ENCODE results near the gene OR2G2. TPM values are rescaled to one million over a fixed set of nuclear protein-coding genes. Genes with fewer than 3 reads are reported as not detected.

Gene OR2G2
- total and polyA plus RNA-seq, 2 donors (not counting 3 experiments of a cell fraction or from before 2014, with no cell fraction given), result not detected

DNA sequence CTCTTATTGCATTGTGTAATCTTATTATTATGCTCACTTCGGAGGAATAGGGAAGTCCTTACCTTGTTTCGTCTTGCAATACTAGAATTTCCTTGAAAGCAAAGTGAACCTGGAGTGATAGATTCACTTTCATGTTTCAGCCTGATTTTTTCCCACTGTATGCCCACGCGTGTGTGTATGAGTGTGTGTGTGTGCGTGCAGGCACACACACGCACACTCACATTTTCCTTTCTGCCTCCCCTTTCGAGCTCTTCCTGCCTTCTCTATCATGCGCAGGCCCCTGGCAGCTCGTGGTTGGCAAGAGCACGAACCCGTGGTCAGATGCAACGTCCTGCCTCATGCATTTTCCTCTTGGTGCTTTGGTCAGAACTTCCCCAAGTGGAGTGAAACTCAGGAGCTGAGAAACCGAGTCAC is 39.4 kb upstream of the OR2G2 start, which contains the start of gene GCSAML:
TSS of gene GCSAML (plus strand) at position 366 of the 414 bp plus-strand sequence. CDS start 58 bp downstream, outside the sequence.
- Histone ChIP-seq H3K36me3 (ENCODE audit: control insufficient read depth in 2 of 2, extremely low read depth in 1 of 2, insufficient read depth in 2 of 2, low read length in 2 of 2) (no peaks in the 10 kb centered on the region), H3K4me3 (replicated peaks in 1 of 3; ENCODE audit: insufficient read depth in 1 of 3, low read depth in 1 of 3, low read length in 3 of 3) (no peak within 1 kb of the TSS), H3K27me3 (ENCODE audit: control insufficient read depth in 2 of 2, insufficient read depth in 2 of 2, low read length in 2 of 2) (no peaks in the 10 kb centered on the region), H3K4me1 (ENCODE audit: control insufficient read depth, extremely low read depth, insufficient read depth, low read length) (no peaks in the 10 kb centered on the region), H3K9me3 (replicated peaks; ENCODE audit: control insufficient read depth, insufficient read depth, low read length) (peaks cover 4% of the 10 kb centered on the region), H3K27ac (ENCODE audit: insufficient read depth, low read depth, low read length) (no peak within 1 kb of the TSS), H3K9ac (replicated peaks; ENCODE audit: extremely low read depth, insufficient read depth, low read length) (no peak within 1 kb of the TSS), H3K79me2 (ENCODE audit: control insufficient read depth, insufficient read depth, low read length) (no peaks in the 10 kb centered on the region), H4K20me1 (replicated peaks; ENCODE audit: control insufficient read depth, extremely low read depth, insufficient read depth, low read length) (no peaks in the 10 kb centered on the region), H3K4me2 (ENCODE audit: insufficient read depth, low read length) (no peak within 1 kb of the TSS), H3K9me1 (replicated peaks; ENCODE audit: control insufficient read depth, extremely low read depth, insufficient read depth, low read length) (no peaks in the 10 kb centered on the region), H2AFZ (ENCODE audit: low read depth, low read length) (no peak within 1 kb of the TSS)
- ChIA-PET POLR2A (no interaction called here), CTCF (no interaction called here)
- no peak for FAIRE-seq
- no TSS peak for BruUV-seq (replicated peaks)
- dilution Hi-C loops (cut with MboI; ENCODE audit: extremely low pct_ligation_motif_present, low sequenced_read_pairs), result no loop called here
- TF ChIP-seq, protein P1, sequence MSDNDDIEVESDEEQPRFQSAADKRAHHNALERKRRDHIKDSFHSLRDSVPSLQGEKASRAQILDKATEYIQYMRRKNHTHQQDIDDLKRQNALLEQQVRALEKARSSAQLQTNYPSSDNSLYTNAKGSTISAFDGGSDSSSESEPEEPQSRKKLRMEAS (IDR thresholded peaks at IDR 0.05; ENCODE audit: insufficient read depth, insufficient read length), result no peak
- intact Hi-C loops (cut with micrococcal nuclease), result no loop called here
- DNase-seq (ENCODE audit: low read depth, low spot score), result no peak

DNA sequence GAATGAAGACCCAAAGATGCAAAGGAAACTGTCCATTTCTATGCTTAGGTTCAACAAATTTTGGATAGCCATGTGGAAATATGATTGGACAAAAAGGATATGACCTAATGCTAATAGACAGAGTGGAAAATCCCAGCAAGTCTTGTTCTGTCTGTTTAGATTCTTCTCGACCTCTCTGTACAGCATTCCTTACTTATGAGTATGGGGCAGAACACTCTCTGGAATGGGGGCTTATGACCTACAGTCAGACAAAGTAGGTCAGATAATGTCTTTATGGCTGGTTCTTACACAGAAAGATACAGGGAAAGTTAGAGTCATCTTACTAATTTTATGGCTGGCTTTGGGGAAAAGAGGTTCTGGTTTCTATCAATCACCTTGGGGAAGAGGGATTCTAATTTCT is 36.4 kb upstream of the OR2G2 start:
- dilution Hi-C loops (cut with MboI; ENCODE audit: extremely low pct_ligation_motif_present, low sequenced_read_pairs), result no loop called here
- no peak overlapping the region for H3K27ac ChIP-seq (ENCODE audit: insufficient read depth, low read depth, low read length)
- TF ChIP-seq POLR2AphosphoS5 (IDR thresholded peaks at IDR 0.05; ENCODE audit: insufficient read depth, low read depth, low read length) (no peak), POLR2A (IDR thresholded peaks at IDR 0.05; ENCODE audit: low read depth, low read length) (no peak), EZH2 (IDR thresholded peaks at IDR 0.05; ENCODE audit: borderline replicate concordance, low read depth, low read length, severe bottlenecking) (no peak)

More for the DNA sequence above, 36.4 kb upstream of the OR2G2 start:
- Histone ChIP-seq H3K4me2 (ENCODE audit: insufficient read depth, low read length) (no peak overlapping the region), H3K79me2 (ENCODE audit: control insufficient read depth, insufficient read depth, low read length) (no peaks in the 10 kb centered on the region), H2AFZ (ENCODE audit: low read depth, low read length) (no peak overlapping the region), H3K9me1 (replicated peaks; ENCODE audit: control insufficient read depth, extremely low read depth, insufficient read depth, low read length) (no peaks in the 10 kb centered on the region), H3K36me3 (ENCODE audit: control insufficient read depth in 2 of 2, extremely low read depth in 1 of 2, insufficient read depth in 2 of 2, low read length in 2 of 2) (no peaks in the 10 kb centered on the region), H3K4me1 (ENCODE audit: control insufficient read depth, extremely low read depth, insufficient read depth, low read length) (no peaks in the 10 kb centered on the region), H3K27me3 (ENCODE audit: control insufficient read depth in 2 of 2, insufficient read depth in 2 of 2, low read length in 2 of 2) (no peaks in the 10 kb centered on the region), H3K9me3 (replicated peaks; ENCODE audit: control insufficient read depth, insufficient read depth, low read length) (peaks cover 4% of the 10 kb centered on the region), H3K9ac (replicated peaks; ENCODE audit: extremely low read depth, insufficient read depth, low read length) (no peak overlapping the region), H4K20me1 (replicated peaks; ENCODE audit: control insufficient read depth, extremely low read depth, insufficient read depth, low read length) (no peaks in the 10 kb centered on the region), H3K4me3 (replicated peaks in 1 of 3; ENCODE audit: insufficient read depth in 1 of 3, low read depth in 1 of 3, low read length in 3 of 3) (no peak overlapping the region)
- FAIRE-seq (no peak), DNase-seq (ENCODE audit: low read depth, low spot score) (no peak)
- CTCF ChIA-PET, result no interaction called here
- BruUV-seq (replicated peaks), result no TSS peak
- intact Hi-C loops (cut with micrococcal nuclease), result no loop called here
- POLR2A ChIA-PET, result no interaction called here
